Mononuclear cell (primary cell): Measurements from ENCODE around the gene CEBPA. TPM values are rescaled to one million over a fixed set of nuclear protein-coding genes. Genes with fewer than 3 reads are reported as not detected.

Source experiments
- H3K27me3 ChIP-seq: 2 replicates; pipeline ENCODE4 v1.6.0; 2011; ENCODE audit warnings: low read length, control low read depth; ENCODE audit not compliant: insufficient read depth
- H3K4me1 ChIP-seq: 2 replicates; pipeline ENCODE4 v1.5.1; 2011; ENCODE audit warnings: mild to moderate bottlenecking, low read length, control low read depth; ENCODE audit not compliant: insufficient read depth
- H3K4me3 ChIP-seq: 2 replicates; pipeline ENCODE4 v1.5.1; 2011; ENCODE audit warnings: mild to moderate bottlenecking, low read length, moderate library complexity
- H3K9me3 ChIP-seq: 2 replicates; pipeline ENCODE4 v1.5.1; 2011; ENCODE audit warnings: low read depth, mild to moderate bottlenecking, control low read depth, low read length
- total RNA-seq: library from RNA; depleted of rRNA; stranded (reverse); fragments of >200 nt; gene quantifications from one replicate; pipeline ENCODE4 v1.2.3, GENCODE V29; 2012

Gene CEBPA
- total RNA-seq, 1 donor: 19.8 TPM

- no peaks in the 10 kb centered on the region for H3K9me3 ChIP-seq
These were observed 24.9 kb downstream of the CEBPA start for GRCh38 chr19:33277434-33277833.

DNA sequence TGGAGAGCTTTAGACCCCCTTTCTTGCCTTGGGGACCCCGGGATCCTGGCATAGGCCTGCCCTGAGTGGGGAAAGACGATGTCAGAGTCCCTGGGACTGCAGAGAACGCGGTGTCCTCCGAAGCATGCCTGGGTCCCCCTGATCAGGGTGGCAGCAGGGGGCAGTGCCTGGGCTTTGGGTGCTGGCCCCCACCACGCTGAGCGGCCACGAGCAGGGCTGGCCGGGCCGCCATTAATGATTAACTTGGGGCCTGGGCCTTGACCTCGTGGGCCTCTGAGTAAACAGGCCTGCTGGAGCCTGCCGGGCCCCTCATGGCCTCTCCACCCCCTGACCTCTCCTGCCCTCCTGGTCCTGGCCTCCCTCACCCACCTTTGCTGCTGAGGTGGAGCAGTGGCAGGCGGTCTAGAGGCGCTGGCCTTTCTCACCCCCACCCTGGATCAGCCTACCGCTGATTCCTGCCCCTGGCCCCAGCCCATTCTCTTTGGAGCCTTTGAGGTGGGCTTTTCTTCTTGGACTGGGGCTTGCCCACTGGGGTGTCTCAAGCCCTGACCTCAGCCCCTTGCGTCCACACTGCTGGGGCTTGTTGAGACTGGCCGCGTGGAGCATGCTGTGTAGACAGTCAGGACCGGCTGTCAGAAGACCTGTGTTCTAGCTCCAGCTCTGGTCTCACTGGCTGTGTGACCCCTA lies 26.3 kb downstream of the CEBPA start:
- no peaks in the 10 kb centered on the region for H3K9me3 ChIP-seq
- H3K4me1 ChIP-seq: peaks cover 56% of the 10 kb centered on the region
- no peak overlapping the region for H3K4me3 ChIP-seq
- no peaks in the 10 kb centered on the region for H3K27me3 ChIP-seq

More at GRCh38 chr19:33277434-33277833, 24.9 kb downstream of the CEBPA start:
- Histone ChIP-seq H3K27me3 (no peaks in the 10 kb centered on the region), H3K4me1 (peaks cover 60% of the 10 kb centered on the region), H3K4me3 (no peak overlapping the region)

GRCh38 chr19:33275559-33275932 lies 26.8 kb downstream of the CEBPA start:
- no peaks in the 10 kb centered on the region for H3K9me3 ChIP-seq
- H3K4me1 ChIP-seq: peaks cover 51% of the 10 kb centered on the region
- H3K27me3 ChIP-seq: no peaks in the 10 kb centered on the region

DNA sequence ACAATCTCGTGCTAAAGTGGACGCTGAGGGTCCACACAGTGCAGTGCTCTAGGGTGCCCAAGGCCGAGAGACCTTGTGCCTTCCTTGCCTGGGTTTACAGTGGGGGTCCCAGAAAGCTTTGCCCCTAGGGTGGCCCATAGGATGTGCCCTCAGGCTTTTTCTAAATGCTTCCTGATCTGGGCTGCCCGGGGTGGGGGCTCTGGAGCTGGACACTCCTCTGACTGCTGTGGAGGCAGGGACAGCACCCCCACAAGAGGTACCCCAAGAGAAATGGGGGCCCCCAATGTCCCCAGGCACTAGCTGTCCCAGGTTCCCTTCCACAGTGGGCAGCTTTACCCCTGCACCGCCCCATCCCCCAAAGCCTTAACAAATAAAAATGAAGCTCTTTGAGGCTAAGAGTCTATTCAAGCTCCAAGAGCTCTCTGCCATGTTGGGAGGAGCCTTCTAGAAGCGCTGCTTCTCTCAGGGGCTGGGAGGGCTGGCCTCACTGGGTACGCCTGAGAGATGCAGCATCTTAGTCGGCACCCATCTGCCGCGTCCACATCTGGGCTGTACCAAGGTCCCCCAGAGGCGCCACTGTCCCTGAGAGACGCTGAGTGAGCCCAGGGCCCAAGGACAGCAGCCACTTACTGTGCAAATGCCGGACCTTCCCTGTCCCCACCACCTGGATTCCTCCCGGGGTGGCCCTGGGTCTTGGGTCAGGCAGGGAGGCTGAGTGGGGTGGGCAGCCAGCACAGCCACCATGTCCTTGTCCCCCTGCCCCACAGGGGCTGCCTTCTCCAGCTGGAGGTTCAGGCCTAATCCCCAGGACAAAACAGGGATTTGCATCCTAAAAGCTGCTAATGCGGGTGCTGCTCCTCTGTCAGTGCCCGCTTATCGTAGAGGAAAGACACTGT lies 27.4 kb downstream of the CEBPA start:
- Histone ChIP-seq H3K27me3 (no peaks in the 10 kb centered on the region), H3K9me3 (no peaks in the 10 kb centered on the region), H3K4me1 (peaks cover 44% of the 10 kb centered on the region), H3K4me3 (no peak overlapping the region)

More at GRCh38 chr19:33275559-33275932, 26.8 kb downstream of the CEBPA start:
- H3K4me3 ChIP-seq: no peak overlapping the region

DNA sequence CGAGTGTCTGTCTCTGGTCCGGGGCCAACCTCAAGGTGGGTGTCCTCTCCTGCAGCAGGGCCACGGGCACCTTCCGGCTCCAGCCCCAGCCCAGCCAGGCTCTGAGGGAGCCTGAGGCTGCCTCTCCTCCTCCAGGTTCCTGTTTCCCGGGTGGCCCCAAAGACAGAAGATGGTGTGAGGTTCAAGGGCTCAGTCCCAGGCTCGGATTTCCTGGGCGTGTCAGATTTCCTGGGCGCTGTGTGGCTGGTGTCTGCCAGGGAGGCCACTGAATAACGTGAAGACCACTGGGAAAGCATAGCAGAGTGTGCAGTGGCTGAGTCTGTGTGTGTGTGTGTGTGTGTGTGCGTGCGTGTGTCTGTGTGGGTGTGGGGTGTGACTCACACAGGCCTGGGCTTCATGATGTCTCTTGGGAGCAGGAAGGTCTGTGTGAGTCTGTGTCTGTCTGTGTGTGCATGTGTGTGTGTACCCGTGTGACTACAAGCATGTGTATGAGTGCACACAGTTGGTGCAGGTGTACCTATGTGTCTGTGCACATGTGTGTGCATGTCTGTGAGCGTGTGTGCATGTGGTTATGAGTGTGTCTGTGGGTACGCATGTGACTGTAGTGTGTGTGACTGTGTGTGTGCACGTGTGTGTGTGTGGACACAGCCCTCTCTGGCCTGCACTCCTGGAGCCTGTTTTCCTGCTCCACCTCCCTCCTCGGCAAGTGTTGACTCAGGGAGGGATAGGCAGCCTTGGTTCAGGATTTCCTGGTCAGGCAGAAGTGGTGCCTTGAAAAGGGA lies 28.3 kb downstream of the CEBPA start:
- H3K4me1 ChIP-seq: peaks cover 43% of the 10 kb centered on the region
- H3K4me3 ChIP-seq: no peak overlapping the region
- H3K9me3 ChIP-seq: no peaks in the 10 kb centered on the region
- no peaks in the 10 kb centered on the region for H3K27me3 ChIP-seq

DNA sequence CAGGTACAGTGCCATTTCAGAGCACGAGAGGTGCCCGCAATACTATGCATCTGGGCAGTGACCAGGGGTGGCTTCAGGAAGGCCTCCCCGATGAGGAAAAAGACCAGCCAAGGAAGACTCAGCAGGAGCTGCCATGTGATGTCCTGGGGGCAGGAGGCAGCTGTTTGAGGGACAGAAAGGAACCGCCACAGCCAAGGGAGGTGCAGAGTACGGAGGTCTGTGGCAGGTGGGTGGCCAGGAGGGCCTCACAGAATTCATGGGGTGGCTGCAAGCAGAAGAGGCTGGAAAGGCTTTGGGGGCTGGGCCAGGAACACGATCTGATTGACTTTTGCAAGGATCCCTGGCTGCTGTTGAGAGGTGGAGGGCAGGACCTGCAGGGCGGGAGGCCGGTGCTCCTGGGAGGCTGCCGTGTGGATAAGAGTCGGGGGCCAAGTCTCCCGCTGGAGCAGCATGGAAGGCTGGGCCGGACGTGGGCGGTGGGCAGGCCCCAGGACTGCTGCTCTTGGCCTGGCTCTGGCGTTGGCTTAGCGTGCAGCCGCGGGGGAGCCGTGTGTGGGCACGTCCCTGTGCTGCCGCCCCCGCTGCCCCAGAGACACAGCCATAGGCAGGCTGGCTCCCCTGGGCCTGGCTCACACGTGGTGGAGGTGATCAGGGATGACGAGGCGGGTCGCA lies 29.1 kb downstream of the CEBPA start:
- Histone ChIP-seq H3K4me1 (peaks cover 43% of the 10 kb centered on the region), H3K9me3 (no peaks in the 10 kb centered on the region), H3K27me3 (no peaks in the 10 kb centered on the region), H3K4me3 (no peak overlapping the region)

DNA sequence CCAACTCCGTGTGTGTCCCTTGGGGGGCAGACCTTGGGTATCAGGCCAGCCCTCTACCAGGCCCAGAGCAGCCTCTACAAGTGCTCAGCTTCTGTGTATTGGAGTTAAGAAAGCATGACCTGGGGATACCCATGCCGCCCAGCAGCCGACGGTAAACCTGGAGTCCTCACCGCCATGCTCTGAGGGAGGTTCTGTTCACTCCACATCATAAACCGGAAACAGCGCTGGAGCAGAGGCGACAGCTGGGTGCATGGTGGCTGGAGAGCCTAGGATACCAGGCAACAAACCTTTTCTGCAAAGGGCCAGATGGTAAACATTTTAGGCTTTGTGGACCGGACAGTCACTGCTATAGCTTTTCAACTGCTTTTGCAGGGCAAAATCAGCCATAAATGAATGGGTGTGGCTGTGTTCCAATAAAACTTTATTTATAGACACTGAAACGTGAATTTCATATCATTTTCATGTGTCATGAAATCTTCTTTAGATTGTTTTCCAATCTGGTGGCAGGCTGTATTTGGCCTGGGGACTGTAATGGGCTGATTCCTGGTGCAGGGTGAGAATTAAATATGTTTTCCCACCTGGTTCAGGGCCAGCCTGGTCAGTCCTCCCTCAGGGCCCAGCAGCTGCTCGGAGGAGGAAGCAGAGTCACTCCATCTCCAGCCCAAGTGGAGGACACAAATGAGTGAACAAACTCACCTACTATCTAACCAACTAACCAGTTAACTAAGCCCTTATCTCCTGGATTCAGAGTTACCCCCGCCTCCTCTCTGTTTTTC lies 30.9 kb downstream of the CEBPA start:
- Histone ChIP-seq H3K9me3 (no peaks in the 10 kb centered on the region), H3K4me1 (peaks cover 55% of the 10 kb centered on the region), H3K4me3 (no peak overlapping the region), H3K27me3 (no peaks in the 10 kb centered on the region)

DNA sequence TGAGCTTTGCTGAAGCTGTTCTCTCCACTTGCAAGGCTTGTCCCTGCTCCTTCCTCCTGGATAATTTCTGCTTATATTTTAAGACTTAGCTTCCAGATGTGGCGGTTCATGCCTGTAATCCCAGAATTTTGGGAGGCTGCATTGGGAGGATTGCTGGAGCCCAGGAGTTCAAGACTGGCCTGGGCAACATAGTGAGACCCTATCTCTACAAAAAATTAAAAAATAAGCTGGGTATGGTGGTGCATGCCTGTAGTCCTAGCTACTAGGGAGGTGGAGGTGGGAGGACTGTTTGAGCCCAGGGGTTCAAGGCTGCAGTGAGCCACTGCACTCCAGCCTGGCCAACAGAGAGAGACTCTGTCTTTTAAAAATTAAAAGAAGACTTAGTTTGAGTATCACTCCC lies 31.6 kb downstream of the CEBPA start:
- H3K4me3 ChIP-seq: no peak overlapping the region
- peaks cover 55% of the 10 kb centered on the region for H3K4me1 ChIP-seq
- no peaks in the 10 kb centered on the region for H3K9me3 ChIP-seq
- no peaks in the 10 kb centered on the region for H3K27me3 ChIP-seq

DNA sequence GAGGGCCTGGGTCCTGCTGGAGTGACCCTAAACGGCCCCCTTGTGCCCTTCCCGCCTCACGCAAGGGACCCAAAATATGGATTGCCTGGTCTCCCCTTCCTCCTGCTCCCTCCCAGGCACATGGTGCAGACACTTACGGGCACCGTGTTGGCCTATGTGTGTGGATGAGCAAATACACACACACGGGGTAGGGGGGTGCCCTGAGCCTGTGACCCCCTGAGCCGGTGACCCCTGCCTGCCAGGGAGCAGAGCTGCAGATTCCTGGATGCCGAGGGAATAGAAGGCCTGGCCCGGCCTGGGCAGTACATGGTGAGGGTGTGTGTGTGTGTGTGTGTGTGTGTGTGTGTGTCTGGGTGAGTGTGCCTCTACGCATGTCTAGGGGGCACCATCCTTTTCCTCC lies 33.3 kb downstream of the CEBPA start:
- Histone ChIP-seq H3K4me3 (no peak overlapping the region), H3K9me3 (no peaks in the 10 kb centered on the region), H3K4me1 (peaks cover 45% of the 10 kb centered on the region), H3K27me3 (no peaks in the 10 kb centered on the region)

DNA sequence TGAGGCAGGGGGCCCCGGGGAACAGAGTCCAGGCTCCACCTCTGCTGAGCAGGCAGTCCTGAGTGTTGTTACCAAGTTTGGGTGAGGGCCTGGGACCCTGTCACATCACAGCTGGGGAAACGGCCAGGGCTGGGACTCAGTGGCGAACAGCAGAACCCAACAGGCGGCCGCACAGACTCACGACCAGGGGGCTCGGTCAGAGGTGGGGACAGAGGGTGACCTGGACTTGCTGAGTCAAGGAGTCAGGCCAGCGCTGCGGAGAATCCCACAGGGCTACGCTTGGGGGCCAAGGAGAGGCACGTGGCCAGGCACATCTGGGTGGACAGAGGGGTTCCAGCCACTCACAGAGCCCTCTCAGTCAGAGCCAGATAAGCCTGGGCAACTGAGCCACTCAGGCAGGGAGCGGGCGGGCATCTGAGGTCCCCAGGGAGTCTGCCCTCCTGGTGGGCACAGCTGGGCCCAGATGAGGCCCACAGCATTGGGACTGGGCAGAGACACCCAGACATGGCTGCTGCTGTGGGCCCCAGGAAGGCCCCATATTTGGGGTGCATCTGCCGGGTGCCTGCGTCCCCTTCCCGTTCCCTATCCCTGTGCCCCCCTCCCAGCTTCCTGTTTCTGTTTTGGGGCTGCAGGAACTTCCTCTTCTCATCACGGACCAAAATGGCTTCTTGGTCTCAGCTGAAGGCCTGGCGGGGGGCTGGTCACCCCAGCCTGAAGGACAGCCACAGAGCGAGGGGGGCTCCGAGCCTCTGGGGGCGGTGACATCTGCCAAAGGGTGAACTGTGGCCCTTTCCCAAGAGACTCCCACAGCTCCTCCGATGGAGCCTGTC lies 34.0 kb downstream of the CEBPA start:
- Histone ChIP-seq H3K4me3 (no peak overlapping the region), H3K27me3 (no peaks in the 10 kb centered on the region), H3K4me1 (peaks cover 42% of the 10 kb centered on the region), H3K9me3 (no peaks in the 10 kb centered on the region)

- Histone ChIP-seq H3K4me1 (peaks cover 40% of the 10 kb centered on the region), H3K9me3 (no peaks in the 10 kb centered on the region), H3K4me3 (no peak overlapping the region), H3K27me3 (no peaks in the 10 kb centered on the region)
These were observed 34.6 kb downstream of the CEBPA start for GRCh38 chr19:33267706-33268105.

DNA sequence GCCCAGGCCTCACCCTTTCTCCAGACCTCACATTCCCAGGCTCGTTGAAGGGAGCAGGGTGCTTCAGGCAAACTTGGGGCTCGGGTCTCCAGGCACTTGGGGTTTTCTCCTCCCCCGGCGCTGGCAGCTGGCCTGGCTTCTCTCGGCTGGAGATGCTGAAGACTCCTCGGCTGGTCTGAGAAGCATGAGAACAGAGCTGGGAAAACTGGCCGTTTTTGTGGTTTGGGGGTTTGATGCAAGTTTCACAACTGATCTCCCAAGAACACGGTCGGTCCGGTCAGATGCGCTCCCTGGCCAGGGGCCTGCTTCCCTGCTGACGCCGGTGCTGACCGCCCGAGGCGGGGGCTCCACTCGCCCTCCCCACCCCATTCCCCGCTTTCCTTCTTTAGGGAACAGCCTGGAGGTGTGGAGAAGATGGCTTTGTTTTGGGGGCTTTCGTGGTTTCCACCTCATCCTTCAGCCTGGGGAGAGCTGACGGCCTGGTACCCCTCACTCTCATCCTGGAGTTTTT lies 35.3 kb downstream of the CEBPA start:
- H3K4me1 ChIP-seq: peaks cover 41% of the 10 kb centered on the region
- H3K9me3 ChIP-seq: no peaks in the 10 kb centered on the region
- no peaks in the 10 kb centered on the region for H3K27me3 ChIP-seq
- H3K4me3 ChIP-seq: no peak overlapping the region

- Histone ChIP-seq H3K27me3 (no peaks in the 10 kb centered on the region), H3K4me3 (no peak overlapping the region), H3K9me3 (no peaks in the 10 kb centered on the region), H3K4me1 (peaks cover 62% of the 10 kb centered on the region)
These were observed 37.4 kb downstream of the CEBPA start for GRCh38 chr19:33264881-33265445.
